ENCODE data around the gene CNFN.

CNFN gene

GRCh38 chr19:42378225-42379215 is 11.6 kb downstream of the CNFN start:
- Histone ChIP-seq H3K79me2 (ENCODE audit: insufficient read depth, low read length) (no peaks in the 10 kb centered on the region), H3K27me3 (ENCODE audit: insufficient read depth, low read length) (peaks cover 13% of the 10 kb centered on the region), H3K4me1 (ENCODE audit: insufficient read depth, low read length, severe bottlenecking) (no peaks in the 10 kb centered on the region), H3K4me2 (ENCODE audit: low read length) (no peak overlapping the region), H3K27ac (ENCODE audit: low read depth, low read length, poor library complexity, severe bottlenecking) (no peak overlapping the region), H2AFZ (ENCODE audit: low read length) (no peak overlapping the region), H3K9ac (ENCODE audit: low read length) (no peak overlapping the region), H3K9me2 (ENCODE audit: low read depth, low read length) (no peaks in the 10 kb centered on the region), H3K4me3 (ENCODE audit: low read depth, low read length, poor library complexity, severe bottlenecking) (no peak overlapping the region), H3F3A (ENCODE audit: insufficient read depth, low read length) (no peaks in the 10 kb centered on the region), H4K20me1 (ENCODE audit: insufficient read depth, low read length) (no peaks in the 10 kb centered on the region), H3K9me3 (ENCODE audit: low read length) (no peaks in the 10 kb centered on the region), H3K36me3 (ENCODE audit: insufficient read depth, low read length) (no peaks in the 10 kb centered on the region; the same call in 1 of the 2 replicates)
- no peak for TF ChIP-seq EZH2 (IDR thresholded peaks at IDR 0.05; ENCODE audit: borderline replicate concordance, low read length)
- TF ChIP-seq, protein P1, sequence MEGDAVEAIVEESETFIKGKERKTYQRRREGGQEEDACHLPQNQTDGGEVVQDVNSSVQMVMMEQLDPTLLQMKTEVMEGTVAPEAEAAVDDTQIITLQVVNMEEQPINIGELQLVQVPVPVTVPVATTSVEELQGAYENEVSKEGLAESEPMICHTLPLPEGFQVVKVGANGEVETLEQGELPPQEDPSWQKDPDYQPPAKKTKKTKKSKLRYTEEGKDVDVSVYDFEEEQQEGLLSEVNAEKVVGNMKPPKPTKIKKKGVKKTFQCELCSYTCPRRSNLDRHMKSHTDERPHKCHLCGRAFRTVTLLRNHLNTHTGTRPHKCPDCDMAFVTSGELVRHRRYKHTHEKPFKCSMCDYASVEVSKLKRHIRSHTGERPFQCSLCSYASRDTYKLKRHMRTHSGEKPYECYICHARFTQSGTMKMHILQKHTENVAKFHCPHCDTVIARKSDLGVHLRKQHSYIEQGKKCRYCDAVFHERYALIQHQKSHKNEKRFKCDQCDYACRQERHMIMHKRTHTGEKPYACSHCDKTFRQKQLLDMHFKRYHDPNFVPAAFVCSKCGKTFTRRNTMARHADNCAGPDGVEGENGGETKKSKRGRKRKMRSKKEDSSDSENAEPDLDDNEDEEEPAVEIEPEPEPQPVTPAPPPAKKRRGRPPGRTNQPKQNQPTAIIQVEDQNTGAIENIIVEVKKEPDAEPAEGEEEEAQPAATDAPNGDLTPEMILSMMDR (IDR thresholded peaks at IDR 0.05; ENCODE audit: low read length) = no peak

- H3F3A ChIP-seq (ENCODE audit: insufficient read depth, low read length) = no peaks in the 10 kb centered on the region
- no peak overlapping the region for H3K4me3 ChIP-seq (ENCODE audit: low read depth, low read length, poor library complexity, severe bottlenecking)
- H3K9me2 ChIP-seq (ENCODE audit: low read depth, low read length) = no peaks in the 10 kb centered on the region
- no peaks in the 10 kb centered on the region; the same call in 1 of the 2 replicates for H3K36me3 ChIP-seq (ENCODE audit: insufficient read depth, low read length)
- H3K4me2 ChIP-seq (ENCODE audit: low read length) = no peak overlapping the region
- H3K27ac ChIP-seq (ENCODE audit: low read depth, low read length, poor library complexity, severe bottlenecking) = no peak overlapping the region
- H4K20me1 ChIP-seq (ENCODE audit: insufficient read depth, low read length) = no peaks in the 10 kb centered on the region
- H3K9ac ChIP-seq (ENCODE audit: low read length) = no peak overlapping the region
- H3K9me3 ChIP-seq (ENCODE audit: low read length) = no peaks in the 10 kb centered on the region
- TF ChIP-seq, protein P1 (IDR thresholded peaks at IDR 0.05; ENCODE audit: low read length) = no peak
- H3K27me3 ChIP-seq (ENCODE audit: insufficient read depth, low read length) = peaks cover 13% of the 10 kb centered on the region
- H3K4me1 ChIP-seq (ENCODE audit: insufficient read depth, low read length, severe bottlenecking) = no peaks in the 10 kb centered on the region
- H3K79me2 ChIP-seq (ENCODE audit: insufficient read depth, low read length) = no peaks in the 10 kb centered on the region
- H2AFZ ChIP-seq (ENCODE audit: low read length) = no peak overlapping the region
Measured at GRCh38 chr19:42376177-42376555, 13.9 kb downstream of the CNFN start.

GRCh38 chr19:42375415-42376176 is 14.5 kb downstream of the CNFN start:
- Histone ChIP-seq H4K20me1 (ENCODE audit: insufficient read depth, low read length) (no peaks in the 10 kb centered on the region), H3F3A (ENCODE audit: insufficient read depth, low read length) (no peaks in the 10 kb centered on the region), H3K36me3 (ENCODE audit: insufficient read depth, low read length) (no peaks in the 10 kb centered on the region; the same call in 1 of the 2 replicates), H3K4me3 (ENCODE audit: low read depth, low read length, poor library complexity, severe bottlenecking) (no peak overlapping the region), H3K9me2 (ENCODE audit: low read depth, low read length) (no peaks in the 10 kb centered on the region), H3K9ac (ENCODE audit: low read length) (no peak overlapping the region), H3K9me3 (ENCODE audit: low read length) (no peaks in the 10 kb centered on the region), H3K27me3 (ENCODE audit: insufficient read depth, low read length) (peaks cover 13% of the 10 kb centered on the region), H3K4me2 (ENCODE audit: low read length) (no peak overlapping the region), H2AFZ (ENCODE audit: low read length) (no peak overlapping the region), H3K4me1 (ENCODE audit: insufficient read depth, low read length, severe bottlenecking) (no peaks in the 10 kb centered on the region), H3K27ac (ENCODE audit: low read depth, low read length, poor library complexity, severe bottlenecking) (no peak overlapping the region), H3K79me2 (ENCODE audit: insufficient read depth, low read length) (no peaks in the 10 kb centered on the region)
- TF ChIP-seq, protein P1 (IDR thresholded peaks at IDR 0.05; ENCODE audit: low read length) = no peak
- TF ChIP-seq EZH2 (IDR thresholded peaks at IDR 0.05; ENCODE audit: borderline replicate concordance, low read length) = no peak

Data from OCI-LY1 (cell line).